ENCODE data around the gene TPD52L1.

GRCh38 chr6:125165776-125166175 is 12.2 kb downstream of the TPD52L1 start:
- TF ChIP-seq CTCF (IDR thresholded peaks at IDR 0.05) (no peak), EZH2 (IDR thresholded peaks at IDR 0.05; ENCODE audit: borderline replicate concordance, insufficient read depth, low read depth, low read length, poor library complexity, severe bottlenecking) (no peak)
